Uterus (tissue), 2 donors: ENCODE data around the gene IKBKG.

Experiments
- CTCF ChIP-seq, 4 experiments: fragments of 200-600 bp in 2 of 4; fragments of 450-650 bp in 2 of 4; sonication (generic) in 2 of 4; IDR thresholded peaks; one replicate each; pipeline ENCODE4 v1.5.1; 2016 to 2019; ENCODE audit warnings: antibody characterized with exemption in 4 of 4, mild to moderate bottlenecking in 2 of 4, moderate library complexity in 1 of 4
- POLR2A ChIP-seq, 2 donors: fragments of 450-650 bp; IDR thresholded peaks; one replicate each; pipeline ENCODE4 v1.6.1; 2016; ENCODE audit warnings: antibody characterized with exemption in 2 of 2, mild to moderate bottlenecking in 1 of 2, moderate library complexity in 1 of 2

- TF ChIP-seq CTCF (IDR thresholded peaks at IDR 0.05) = peak; percentile 34 to 58 (median 52)
- TF ChIP-seq POLR2A (IDR thresholded peaks at IDR 0.05) = peak in 1 of 2 donors; percentile 14
Observed at GRCh38 chrX:154526901-154527675, 20.3 kb upstream of the IKBKG start.
